GM19025 (cell line): ENCODE results near the gene RICTOR.

Source experiments
- ATAC-seq: cut with Tn5 transposase; IDR thresholded peaks from one replicate; pipeline ENCODE4 v1.9.1; 2021; ENCODE audit warnings: mild to moderate bottlenecking, low read depth, moderate library complexity; ENCODE audit not compliant: unreplicated experiment

RICTOR gene

DNA sequence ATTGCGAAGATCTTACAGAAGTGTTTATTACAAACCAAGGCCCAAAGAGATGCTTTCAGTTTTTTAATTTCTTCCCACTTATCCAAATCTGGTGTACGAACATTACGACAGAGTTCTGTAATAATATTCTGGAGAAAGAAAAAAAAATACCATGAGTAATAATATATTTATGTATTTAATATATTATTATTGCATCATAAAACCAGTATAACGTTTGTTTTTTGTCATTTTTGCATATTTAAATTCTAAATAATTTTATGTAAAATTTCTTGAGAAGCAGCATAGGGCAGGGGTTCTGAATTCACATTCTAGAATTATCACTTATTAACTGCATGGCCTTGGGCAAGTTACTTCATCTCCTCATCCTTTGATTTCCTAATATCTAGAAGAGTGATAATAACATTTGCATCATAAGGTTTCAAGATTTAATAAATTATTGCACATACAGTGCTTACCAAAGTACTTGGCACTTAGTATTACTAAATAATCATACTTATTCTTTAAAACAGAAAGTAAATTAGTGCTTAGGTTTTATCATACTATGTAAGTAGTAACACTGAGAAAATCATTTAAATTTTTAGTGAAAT, 120.7 kb downstream of the RICTOR start:
- ATAC-seq: no peak

DNA sequence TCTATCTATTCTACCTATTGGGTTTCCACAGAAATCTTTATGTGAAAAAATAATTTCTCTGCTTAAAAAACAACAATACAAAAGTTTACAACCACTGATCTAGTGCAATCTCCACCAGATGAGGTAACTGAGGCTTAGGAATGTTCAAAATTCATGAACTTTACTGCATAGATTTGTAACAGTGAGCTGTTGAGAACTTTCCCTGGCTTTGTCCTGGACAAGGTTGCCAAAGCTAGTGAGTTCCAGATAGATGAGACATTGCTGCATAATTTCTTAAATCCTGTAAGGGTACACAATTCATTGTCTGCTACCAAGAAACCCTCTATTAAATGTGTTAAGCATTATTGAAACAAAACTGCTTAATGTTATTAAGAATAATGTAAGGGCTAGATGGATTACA, 125.7 kb downstream of the RICTOR start:
- ATAC-seq: no peak

DNA sequence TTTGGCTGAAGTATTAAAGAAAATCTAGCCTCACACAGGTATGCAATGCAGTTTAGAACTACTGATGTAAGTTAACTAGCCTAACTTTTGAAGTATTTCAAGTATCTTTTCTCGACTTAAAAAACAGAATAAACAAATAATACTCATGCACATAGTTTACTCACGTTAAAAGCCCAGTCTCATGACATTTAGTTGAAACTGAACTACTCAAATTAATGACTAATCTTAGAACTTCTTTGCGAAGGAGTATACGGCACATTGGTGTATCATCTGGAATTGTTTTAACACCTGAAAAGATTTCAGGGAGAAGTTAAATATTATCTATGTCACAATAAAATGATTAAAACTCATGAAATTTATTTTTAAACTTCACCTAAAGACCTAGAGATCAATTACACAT, 129.9 kb downstream of the RICTOR start:
- ATAC-seq: no peak

DNA sequence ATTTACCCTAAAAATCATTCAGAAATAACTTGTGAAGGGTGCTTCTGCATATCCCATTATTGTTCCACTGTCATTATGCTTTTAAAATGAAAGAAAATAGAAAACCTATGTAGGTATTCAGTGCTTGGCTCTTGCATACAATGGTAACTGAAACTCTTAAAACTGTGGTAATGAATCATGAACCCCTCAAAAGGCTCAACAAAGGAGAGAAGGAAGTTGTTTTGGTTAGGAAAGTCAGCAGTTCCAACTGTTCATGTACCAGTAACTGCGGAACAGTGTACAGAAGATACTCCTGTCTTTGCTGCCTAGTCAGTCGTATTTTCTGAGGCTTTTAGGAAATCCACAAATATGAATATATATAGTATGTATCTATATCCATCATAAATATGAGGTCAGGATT, 132.3 kb downstream of the RICTOR start:
- ATAC-seq: no peak

DNA sequence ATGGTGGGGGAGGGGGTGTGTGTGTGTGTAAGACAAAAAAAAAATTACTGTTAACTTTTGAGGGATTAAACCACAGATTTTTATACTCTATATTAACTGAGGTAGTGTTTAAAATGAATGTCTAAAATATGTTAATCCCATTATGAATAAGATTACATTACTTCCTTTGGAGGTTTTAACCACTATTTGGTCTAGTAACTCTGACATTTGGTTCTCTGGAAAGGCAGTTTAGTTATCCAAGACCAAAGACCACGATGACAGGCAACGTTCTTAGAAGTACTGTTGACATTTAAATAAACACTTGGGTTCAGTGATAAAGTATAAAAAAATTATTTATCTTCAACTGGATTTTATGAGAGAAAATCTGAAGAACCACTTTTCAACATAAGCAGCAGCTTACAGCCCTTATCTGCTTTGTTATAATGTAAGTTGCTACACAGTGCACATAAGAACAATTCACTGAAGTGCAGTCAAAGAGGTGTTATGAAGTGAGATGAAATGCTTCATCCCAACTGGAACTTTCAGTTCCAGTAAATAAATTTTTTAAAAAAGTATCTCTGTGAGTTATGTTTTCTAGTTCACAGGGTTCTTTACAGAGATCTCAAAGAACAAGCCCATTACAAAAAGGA, 133.9 kb downstream of the RICTOR start:
- ATAC-seq: no peak

DNA sequence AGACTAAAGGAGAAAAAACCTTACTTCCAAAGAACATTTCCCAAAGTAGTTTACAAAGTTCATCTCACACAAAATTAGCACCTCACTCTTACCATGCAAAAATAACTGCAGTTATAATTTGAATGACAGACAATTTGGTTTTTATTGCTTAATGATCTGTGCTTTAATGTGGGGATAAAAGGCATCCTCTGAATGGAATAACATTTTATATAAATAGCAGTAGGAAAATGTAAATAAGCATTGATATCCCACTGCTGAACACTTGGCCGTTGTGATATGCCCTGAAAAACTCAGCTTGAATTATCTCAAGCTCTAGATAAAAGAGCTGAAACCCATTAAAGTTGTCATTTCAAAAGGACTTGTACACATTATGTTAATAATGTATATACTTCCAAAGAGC, 135.2 kb downstream of the RICTOR start:
- ATAC-seq: no peak

DNA sequence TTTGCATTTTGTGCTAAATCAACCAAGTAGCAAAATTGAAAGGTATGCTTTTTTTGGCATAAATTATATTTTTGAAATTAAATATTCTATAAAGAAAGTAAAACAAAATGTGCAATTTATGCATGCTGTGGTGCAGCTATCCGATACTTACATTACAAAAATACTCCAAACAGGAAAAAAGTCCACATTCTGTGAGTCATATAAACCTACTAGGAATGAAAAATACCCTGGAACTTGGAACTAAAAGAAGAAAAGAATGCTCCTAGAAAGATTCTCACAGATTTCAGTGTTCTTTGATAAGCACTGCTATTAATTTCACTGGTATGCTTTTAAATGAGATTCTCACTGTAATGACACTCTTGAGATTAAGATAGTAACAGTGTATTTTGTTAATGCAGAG, 135.8 kb downstream of the RICTOR start:
- ATAC-seq: no peak

DNA sequence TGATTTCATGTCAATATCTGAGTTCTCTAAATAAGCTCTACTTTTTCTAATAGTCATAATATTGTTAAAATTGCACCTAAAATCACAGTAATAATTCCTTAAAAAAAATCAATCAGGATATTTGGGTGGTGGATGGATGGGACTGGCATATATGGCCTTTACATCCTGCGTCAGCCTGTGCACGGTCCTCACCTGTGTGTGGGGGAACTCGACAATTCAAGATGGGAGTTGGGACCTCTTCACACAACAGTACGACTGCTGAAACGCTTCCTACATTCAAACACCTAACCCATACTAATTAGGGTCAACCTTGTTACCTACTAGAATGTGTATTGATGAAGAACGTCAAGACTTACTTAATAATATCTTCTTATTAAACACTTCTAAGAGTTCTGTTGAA, 137.9 kb downstream of the RICTOR start:
- no peak for ATAC-seq

DNA sequence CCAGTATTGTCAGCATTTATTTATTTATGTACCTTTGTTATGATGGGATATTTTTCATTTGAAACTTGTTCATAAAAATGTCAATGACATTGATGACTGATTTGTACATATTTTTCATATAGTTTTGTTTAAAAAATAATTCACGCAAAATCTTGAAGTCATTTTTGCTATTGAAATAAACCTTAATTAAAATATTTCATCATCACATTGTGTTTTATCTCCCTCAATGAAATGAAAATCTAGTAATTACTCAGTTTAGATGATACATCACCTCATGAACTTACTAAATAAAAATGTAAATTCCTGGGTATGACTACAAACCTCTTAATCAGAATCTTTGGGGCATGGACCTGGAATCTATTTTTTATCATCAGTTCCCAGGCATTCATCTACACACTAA, 138.8 kb downstream of the RICTOR start:
- no peak for ATAC-seq

DNA sequence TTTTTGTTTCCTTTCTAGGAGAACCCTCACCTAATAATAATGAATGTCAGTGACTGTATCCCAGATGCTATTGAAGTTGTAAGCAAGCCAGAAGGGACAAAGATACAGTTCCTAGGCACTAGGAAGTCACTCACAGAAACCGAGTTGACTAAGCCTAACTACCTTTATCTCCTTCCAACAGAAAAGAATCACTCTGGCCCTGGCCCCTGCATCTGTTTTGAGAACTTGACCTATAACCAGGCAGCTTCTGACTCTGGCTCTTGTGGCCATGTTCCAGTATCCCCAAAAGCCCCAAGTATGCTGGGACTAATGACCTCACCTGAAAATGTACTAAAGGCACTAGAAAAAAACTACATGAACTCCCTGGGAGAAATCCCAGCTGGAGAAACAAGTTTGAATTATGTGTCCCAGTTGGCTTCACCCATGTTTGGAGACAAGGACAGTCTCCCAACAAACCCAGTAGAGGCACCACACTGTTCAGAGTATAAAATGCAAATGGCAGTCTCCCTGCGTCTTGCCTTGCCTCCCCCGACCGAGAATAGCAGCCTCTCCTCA, 141.3 kb downstream of the RICTOR start:
- ATAC-seq: no peak

DNA sequence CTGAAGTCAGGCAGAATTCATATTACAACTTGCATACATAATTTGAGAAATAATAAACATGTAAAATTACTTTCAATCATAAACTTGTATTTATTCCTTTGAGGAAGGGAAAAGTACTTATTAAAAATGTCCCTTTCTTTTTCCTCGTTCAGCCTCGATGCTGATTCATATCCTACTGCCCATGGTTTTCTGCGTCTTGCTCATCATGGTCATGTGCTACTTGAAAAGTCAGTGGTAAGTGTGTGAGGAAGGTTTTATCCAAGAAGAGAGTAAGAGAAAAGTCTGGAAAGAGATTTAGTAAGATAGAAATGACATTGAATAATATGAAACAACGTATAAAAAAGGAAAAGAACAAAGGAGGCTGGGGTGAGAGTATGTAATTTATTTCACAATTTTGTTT, 142.5 kb downstream of the RICTOR start:
- no peak for ATAC-seq

DNA sequence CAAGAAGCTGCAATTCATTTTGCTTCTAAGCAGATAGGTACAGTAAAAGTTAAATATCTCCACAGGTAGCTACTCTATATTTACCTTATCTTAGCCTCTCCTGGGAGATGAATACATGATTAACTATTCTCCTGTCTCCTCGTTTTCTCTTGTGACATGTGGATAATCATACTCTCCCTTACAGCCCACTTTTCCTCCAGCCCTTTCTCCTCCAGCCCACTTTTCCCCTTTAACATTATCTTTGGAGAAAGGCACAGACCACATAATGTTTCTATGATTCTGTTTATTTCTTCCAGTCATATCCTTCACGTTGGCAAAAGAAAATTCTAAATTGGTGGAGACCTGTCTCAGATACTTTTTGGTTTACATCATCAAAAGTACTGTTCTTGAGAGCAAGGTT, 144.4 kb downstream of the RICTOR start:
- ATAC-seq: no peak

DNA sequence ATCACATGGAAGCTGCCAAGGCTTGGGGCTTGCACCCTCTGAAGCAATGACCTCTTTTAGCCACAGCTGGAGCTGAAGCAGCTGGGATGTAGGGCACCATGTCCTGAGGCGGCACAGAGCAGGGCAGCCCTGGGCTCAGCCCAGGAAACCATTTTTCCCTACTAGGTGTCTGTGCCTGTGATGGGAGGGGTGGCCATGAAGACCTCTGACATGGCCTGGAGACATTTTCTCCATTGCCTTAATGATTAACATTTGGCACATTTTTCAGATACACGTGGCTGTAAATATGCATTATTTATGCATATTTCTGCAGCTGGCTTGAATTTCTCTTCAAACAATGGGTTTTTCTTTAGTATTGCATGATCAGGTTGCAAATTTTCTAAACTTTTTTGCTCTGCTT, 146.7 kb downstream of the RICTOR start:
- ATAC-seq: no peak

DNA sequence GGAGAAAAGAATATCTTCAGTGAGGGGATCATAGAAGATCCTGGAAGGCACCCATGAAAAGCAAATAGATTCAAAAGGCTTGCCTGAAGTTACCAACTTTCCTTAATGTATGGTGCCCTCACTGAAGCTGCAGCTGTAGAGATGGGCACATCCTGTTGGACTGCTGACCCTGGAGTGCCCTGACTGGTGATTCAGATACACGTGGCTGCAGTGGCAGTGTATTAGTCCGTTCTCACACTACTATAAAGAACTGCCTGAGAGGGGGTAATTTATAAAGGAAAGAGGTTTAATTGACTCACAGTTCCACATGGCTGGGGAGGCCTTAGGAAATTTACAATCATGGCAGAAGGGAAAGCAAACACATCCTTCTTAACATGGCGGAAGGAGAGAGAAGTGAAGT, 148.1 kb downstream of the RICTOR start:
- ATAC-seq: no peak

DNA sequence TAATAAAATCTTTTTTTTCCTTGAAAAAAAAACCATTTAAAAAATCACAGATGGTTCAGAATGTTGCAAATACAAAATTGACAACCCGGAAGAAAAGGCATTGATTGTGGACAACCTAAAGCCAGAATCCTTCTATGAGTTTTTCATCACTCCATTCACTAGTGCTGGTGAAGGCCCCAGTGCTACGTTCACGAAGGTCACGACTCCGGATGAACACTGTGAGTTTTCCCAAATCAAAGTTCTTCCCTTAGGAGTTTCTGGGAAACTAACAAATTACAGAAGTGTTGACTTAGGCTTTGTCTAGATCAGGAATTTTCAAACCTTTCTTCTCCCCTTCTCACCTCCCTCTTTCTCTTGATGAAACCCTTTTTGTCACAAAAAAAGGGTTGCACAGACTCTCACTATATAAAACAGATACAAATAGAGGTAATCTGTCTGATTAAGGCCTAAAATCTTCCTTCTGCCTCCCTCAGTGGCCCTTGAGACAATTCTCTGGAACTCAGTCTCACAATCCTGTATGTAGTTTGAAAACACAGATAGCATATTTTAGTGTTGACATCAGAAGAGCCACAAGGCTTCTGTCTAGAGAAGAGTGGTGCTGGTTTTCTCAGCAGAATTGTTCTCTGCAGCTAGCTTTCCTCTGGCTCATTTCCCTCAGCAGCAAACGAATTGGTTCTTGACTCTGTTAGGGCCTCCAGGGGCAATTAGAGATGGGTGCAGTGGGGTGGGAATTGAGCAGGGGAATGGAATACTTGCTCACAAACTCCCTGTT, 148.9 kb downstream of the RICTOR start:
- no peak for ATAC-seq

DNA sequence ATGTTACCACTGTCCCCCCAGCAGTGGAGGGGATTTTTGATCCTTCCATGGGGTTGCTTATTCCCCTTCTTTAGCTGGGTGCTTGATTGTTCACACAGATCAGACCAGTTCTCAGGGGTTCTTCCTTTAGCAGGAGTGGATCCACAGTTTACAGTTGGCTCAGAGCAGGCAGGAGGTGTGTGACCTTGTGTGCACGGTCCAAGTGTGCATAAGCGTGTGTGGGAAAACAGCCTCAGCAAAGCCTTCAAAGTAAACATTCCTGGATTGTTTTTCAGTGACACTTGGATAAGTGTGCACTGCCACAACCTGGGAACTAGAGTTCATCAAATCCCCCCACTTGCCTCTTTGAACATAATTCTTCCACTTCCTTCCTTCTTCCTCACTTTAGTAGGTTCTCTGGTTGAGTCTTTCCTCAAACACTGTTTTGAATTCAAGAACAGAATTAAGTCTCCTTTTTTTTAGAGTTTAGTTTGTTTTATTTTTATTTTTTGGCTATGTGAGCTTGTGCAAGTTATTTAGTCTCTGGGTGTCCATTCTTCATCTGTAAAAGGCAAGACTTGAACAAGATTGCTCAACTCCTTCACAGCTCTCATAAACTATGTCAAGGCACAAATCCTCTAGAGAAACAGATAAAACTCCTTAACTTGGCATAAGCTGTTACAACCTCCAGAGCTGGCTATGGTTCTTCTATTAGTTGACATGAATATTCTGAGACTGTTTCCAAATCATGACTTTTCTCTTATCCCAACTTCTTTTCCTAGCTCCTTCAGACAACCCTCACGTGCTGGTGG, 150.3 kb downstream of the RICTOR start:
- ATAC-seq: no peak

DNA sequence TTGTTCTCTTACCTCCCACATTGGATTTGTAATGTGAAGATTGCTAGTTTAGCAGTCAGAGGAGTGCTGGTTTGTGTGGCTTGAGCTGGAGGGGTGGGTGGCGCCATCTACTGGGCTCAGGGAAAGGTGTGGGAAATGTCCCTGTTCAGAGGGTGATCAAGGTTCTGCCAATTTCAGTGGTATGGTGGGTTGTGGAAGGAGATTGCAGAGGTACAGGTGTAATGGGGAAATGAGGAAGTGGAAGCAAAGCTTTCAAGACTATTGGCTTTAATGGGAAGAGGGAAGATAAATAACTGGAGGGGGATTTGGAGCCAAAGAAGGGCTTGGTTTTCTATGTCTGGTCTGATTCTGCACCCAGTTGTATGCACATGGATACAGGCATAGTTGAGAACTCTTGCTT, 152.0 kb downstream of the RICTOR start:
- no peak for ATAC-seq

DNA sequence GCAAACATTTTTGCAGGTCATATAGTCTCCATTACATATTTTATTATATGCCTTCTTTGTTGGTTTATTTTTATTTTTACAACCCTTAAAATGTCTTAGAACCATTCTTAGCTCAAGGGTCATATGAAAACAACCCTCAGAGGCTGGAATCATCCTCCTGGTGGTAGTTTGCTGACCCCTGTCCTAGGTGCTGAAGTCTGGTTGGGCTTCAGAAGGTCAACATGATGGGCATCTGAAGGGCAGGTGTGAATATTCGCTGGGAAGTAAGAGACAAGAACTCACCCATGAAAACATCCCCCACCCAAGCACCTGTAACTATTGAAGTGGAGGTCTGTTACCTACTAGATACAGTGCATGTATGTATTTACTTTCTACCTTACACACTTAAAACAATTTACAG, 153.0 kb downstream of the RICTOR start:
- no peak for ATAC-seq

DNA sequence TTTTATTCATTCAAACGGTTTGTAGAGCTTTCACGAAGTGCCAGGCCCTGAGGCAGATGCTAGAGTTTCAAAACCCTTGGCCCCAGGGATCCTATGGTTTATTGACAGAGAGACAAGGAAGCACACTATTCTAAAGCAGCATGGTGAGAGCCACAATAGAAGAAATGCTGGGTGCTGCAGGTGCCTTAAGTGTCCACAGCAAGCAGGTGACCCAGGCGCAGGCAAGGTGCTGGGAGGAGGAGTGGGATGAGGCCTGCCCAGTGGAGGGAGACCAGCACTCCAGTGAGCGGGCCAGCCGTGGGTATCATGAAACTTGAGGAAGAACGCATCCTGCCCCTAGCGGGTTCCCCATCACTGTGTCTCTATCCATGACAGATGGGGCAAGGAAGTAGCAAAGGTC, 157.4 kb downstream of the RICTOR start:
- no peak for ATAC-seq

DNA sequence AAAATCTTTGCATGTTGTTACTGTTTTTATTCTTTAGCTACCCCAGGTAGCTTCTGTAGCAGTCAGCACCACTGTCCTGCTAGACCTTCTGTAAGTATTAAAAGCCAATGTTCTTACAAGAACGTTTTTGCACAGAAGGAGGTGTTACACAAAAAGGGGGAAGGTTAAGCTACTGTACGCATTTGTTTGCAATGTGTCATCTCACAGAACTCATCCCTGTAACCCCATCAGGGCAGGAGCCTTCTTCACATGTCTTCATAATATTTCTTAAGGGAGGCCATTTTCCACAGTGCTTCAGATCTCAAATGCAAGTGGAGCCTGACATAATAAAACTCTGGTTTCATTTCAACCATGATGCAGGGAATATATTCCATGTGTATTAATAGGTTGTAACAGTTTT, 160.5 kb downstream of the RICTOR start:
- no peak for ATAC-seq

DNA sequence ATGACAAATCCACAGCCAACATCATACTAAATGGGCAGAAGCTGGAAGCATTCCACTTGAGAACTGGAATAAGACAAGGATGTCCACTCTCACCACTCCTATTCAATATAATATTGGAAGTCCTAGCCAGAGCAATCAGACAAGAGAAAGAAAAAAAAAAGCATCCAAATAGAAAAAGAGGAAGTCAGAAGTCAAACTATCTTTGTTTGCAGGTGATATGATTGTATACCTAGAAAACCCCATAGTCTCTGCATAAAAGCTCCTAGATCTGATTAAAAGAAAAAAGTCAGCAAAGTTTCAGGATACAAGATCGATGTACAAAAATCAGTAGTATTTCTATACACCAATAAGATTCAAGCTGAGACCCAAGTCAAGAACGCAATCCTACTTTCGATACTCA, 162.3 kb downstream of the RICTOR start:
- no peak for ATAC-seq
